Left lung (tissue), 10 donors: ENCODE data around the gene GPI. TPM values are rescaled to one million over a fixed set of nuclear protein-coding genes. Genes with fewer than 3 reads are reported as not detected.

ENCODE experiments used
- ATAC-seq: fragments of 200-7000 bp; cut with Tn5 transposase; one replicate; pipeline ENCODE4 v1.9.1; 2020; ENCODE audit warnings: moderate library complexity
- DNase-seq, 4 donors: peaks; one replicate each; pipeline ENCODE4 v3.0.0-alpha.2; 2013 to 2020
- H3K27ac ChIP-seq, 2 donors: fragments of 200-600 bp; sonication (generic) in 1 of 2; one replicate each; pipeline versions ENCODE4 v1.5.0 to v1.8.0; 2020 to 2021
- H3K27me3 ChIP-seq, 2 donors: fragments of 200-600 bp; sonication (generic) in 1 of 2; one replicate each; pipeline versions ENCODE4 v1.5.0 to v1.8.0; 2020 to 2021
- H3K36me3 ChIP-seq, 2 donors: fragments of 200-600 bp; sonication (generic) in 1 of 2; one replicate each; pipeline versions ENCODE4 v1.5.0 to v1.8.0; 2020 to 2021
- H3K4me1 ChIP-seq, 2 donors: fragments of 200-600 bp; one replicate each; pipeline ENCODE4 v1.8.0; 2021
- H3K4me3 ChIP-seq, 2 donors: fragments of 200-600 bp; sonication (generic) in 1 of 2; one replicate each; pipeline versions ENCODE4 v1.5.0 to v1.8.0; 2020 to 2021; ENCODE audit warnings: mild to moderate bottlenecking in 1 of 2
- H3K9me3 ChIP-seq, 2 donors: fragments of 200-600 bp; sonication (generic) in 1 of 2; one replicate each; pipeline versions ENCODE4 v1.5.0 to v1.8.0; 2020 to 2021
- CTCF ChIP-seq, 2 donors: fragments of 200-600 bp; sonication (generic) in 1 of 2; IDR thresholded peaks; one replicate each; pipeline versions ENCODE4 v1.5.0 to v1.8.0; 2021; ENCODE audit warnings: antibody characterized with exemption in 2 of 2
- intact Hi-C, 2 donors: fragments of 100-400 bp; cut with DNase I; formaldehyde crosslinking; loops; one replicate each; pipeline versions ENCODE4 v1.11.2 to v1.14.2; 2022
- polyA plus RNA-seq, 6 donors: library from polyadenylated mRNA; unstranded; fragments of 120-200 nt; gene quantifications; one replicate each; pipeline ENCODE4 v1.2.1, GENCODE V29; 2013; ENCODE audit not compliant: insufficient read length in 6 of 6
- total RNA-seq, 2 donors: library from RNA; stranded (reverse); fragmentation: NEBNext Ultra II Directional; extraction: Animal tissue kit (Norgen Biotek cat#: 25700); gene quantifications; one replicate each; pipeline ENCODE4 v1.2.1, GENCODE V29; 2021
- donor health status: DM: no; HTN: yes; CAD: no.
- donor health status: DM: no; HTN: no; CAD: no.

The GPI gene
- total and polyA plus RNA-seq, 8 donors, result 99.2 to 248 (median 108) TPM

- no peak for TF ChIP-seq CTCF (IDR thresholded peaks at IDR 0.05)
- Histone ChIP-seq H3K9me3 (no peaks in the 10 kb centered on the region), H3K4me1 (peaks cover 5 to 16% of the 10 kb centered on the region in 2 donors), H3K36me3 (peaks cover 0 to 29% of the 10 kb centered on the region in 2 donors), H3K27me3 (no peaks in the 10 kb centered on the region), H3K4me3 (no peak overlapping the region), H3K27ac (no peak overlapping the region)
- intact Hi-C loops, result no loop called here
- no peak for DNase-seq
- ATAC-seq, result no peak
Observed at GRCh38 chr19:34356875-34357274, 8.1 kb upstream of the GPI start.

- ATAC-seq, result no peak
- peak in 1 of 4 donors; percentile 24 for DNase-seq
- no peak overlapping the region for H3K27ac ChIP-seq
- intact Hi-C loops, result no loop called here
- TF ChIP-seq CTCF (IDR thresholded peaks at IDR 0.05), result no peak
- H3K4me1 ChIP-seq, result peaks cover 5 to 16% of the 10 kb centered on the region in 2 donors
- peaks cover 0 to 24% of the 10 kb centered on the region in 2 donors for H3K36me3 ChIP-seq
- no peaks in the 10 kb centered on the region for H3K27me3 ChIP-seq
- no peak overlapping the region for H3K4me3 ChIP-seq
- no peaks in the 10 kb centered on the region for H3K9me3 ChIP-seq
Observed at GRCh38 chr19:34357431-34357830, 7.6 kb upstream of the GPI start.

- Histone ChIP-seq H3K4me3 (peak overlapping the region; percentile 32 to 46), H3K36me3 (peaks cover 0 to 9% of the 10 kb centered on the region in 2 donors), H3K27me3 (no peaks in the 10 kb centered on the region), H3K4me1 (peaks cover 5 to 16% of the 10 kb centered on the region in 2 donors), H3K27ac (peak overlapping the region; percentile 82 to 90), H3K9me3 (no peaks in the 10 kb centered on the region)
- peak; percentile 37 to 42 for TF ChIP-seq CTCF (IDR thresholded peaks at IDR 0.05)
- DNase-seq (peak; percentile 89 to 99 (median 98)), ATAC-seq (peak; percentile 95)
- intact Hi-C loops, result no loop called here
Observed at GRCh38 chr19:34359140-34359953, 5.6 kb upstream of the GPI start.

- peak overlapping the region; percentile 82 to 90 for H3K27ac ChIP-seq
- intact Hi-C loops, result no loop called here
- H3K9me3 ChIP-seq, result no peaks in the 10 kb centered on the region
- peaks cover 0 to 4% of the 10 kb centered on the region in 2 donors for H3K36me3 ChIP-seq
- no peak for TF ChIP-seq CTCF (IDR thresholded peaks at IDR 0.05)
- no peak for ATAC-seq
- H3K27me3 ChIP-seq, result no peaks in the 10 kb centered on the region
- peak overlapping the region; percentile 32 to 46 for H3K4me3 ChIP-seq
- H3K4me1 ChIP-seq, result peaks cover 5 to 21% of the 10 kb centered on the region in 2 donors
- DNase-seq, result peak in 1 of 4 donors; percentile 36
Observed at GRCh38 chr19:34359954-34360315, 5.1 kb upstream of the GPI start.

- intact Hi-C loops, result no loop called here
- Histone ChIP-seq H3K36me3 (no peaks in the 10 kb centered on the region), H3K9me3 (no peaks in the 10 kb centered on the region), H3K4me1 (peaks cover 5 to 21% of the 10 kb centered on the region in 2 donors), H3K4me3 (no peak overlapping the region), H3K27ac (peak overlapping the region in 1 of 2 donors; percentile 82), H3K27me3 (no peaks in the 10 kb centered on the region)
- TF ChIP-seq CTCF (IDR thresholded peaks at IDR 0.05), result no peak
- DNase-seq (peak in 1 of 4 donors; percentile 4), ATAC-seq (no peak)
Observed at GRCh38 chr19:34360354-34360909, 4.6 kb upstream of the GPI start.
